Skeletal muscle cell (primary cell): ENCODE measurements around the gene HABP4.

ENCODE experiments used
- DNase-seq: peaks from one replicate; pipeline ENCODE4 v3.0.0-alpha.2; 2010; ENCODE audit warnings: low read depth
- H3K4me3 ChIP-seq: 2 replicates; pipeline ENCODE4 v1.5.1; 2011; ENCODE audit warnings: low read depth, mild to moderate bottlenecking, control low read depth, low read length, moderate library complexity

Gene HABP4

DNA sequence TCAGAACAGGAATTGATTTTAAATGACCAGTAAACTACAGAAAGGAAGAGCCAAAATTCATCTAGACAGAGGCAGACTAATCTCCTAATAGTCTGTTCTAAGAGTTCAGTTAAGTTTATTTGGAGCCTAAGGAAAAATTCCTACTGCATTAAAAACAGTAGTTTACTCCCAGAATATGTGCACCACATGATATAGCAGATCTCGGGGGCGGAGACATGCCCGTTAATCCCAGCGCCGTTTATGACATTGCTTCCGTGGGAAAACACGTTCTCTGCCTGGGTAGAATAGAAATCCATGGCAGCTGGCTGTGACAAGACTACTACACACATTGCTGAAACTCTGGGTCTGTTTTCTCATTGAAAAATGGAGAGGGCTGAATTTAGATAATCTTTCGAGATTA, 11.4 kb downstream of the HABP4 start:
- DNase-seq: no peak
- no peak overlapping the region for H3K4me3 ChIP-seq

DNA sequence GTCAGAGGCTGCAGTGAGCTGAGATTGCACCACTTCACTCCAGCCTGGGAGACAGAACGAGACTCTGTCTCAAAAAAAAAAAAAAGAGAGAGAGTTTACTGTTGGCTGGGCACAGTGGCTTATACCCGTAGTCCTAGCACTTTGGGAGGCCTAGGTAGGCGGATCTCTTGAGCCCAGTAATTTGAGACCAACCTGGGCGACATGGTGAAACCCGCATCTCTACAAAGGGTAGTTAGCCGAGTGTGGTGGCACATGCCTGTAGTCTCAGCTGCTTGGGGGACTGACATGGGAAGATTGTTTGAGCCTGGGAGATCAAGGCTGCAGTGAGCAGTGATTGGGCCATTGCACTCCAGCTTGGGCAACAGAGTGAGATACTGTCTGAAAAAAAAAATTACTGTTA, 12.6 kb downstream of the HABP4 start:
- no peak overlapping the region for H3K4me3 ChIP-seq
- no peak for DNase-seq

DNA sequence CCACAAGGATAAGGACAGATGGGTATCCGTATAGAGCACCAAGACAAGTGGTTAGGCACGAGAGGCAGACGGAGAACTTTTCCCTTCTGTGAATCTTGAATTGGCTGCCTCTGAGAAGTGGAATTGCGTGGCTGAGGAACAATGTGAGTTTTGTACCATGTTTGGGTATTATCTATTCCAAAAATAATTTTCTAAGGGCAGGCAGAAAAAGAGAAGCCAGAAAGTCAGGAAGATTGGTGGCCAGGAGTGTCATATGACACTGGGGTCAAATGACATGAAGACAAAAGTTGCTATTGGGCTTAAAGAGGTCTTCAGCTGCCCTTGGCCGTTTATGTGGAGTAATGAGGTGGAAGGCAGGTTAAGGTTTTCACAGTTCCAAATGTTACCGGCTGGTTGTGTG, 14.5 kb downstream of the HABP4 start:
- no peak overlapping the region for H3K4me3 ChIP-seq
- no peak for DNase-seq

DNA sequence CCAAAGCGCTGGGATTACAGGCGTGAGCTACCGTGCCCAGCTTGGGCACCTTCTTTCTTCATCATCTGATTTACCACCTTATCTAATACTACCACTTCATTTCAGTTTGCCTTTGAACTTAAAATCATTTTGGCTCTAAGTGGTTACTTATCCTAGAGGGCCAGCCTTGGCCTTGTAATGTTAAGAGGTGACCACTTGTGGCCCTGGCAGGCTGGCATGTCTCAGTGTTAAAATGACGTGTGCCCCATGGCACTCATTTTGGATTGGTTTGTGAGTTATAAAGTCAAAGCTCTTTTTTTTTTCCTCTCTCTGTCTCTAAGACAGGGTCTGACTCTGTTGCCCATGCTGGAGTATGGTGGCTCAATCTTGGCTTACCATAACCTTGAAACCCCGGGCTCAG, 17.8 kb downstream of the HABP4 start:
- H3K4me3 ChIP-seq: no peak overlapping the region
- no peak for DNase-seq

DNA sequence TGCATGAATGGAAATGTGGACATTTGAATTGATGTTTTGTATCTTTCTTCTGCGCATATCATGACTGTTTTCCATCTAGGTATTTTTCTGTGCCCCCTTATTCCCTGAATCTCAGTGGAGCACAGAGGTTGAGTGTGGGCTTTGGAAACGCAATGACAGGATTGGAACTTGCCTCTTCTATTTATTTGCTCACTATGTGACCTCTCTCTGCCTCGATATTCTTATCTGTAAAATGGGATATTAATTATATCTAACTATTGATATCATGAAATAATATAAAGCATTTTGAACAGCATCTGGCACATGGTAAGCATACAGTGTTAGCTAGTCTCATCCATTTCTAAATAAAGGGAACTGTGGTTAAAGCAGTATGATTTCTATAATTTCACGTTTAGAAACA, 26.0 kb downstream of the HABP4 start:
- no peak for DNase-seq
- no peak overlapping the region for H3K4me3 ChIP-seq

DNA sequence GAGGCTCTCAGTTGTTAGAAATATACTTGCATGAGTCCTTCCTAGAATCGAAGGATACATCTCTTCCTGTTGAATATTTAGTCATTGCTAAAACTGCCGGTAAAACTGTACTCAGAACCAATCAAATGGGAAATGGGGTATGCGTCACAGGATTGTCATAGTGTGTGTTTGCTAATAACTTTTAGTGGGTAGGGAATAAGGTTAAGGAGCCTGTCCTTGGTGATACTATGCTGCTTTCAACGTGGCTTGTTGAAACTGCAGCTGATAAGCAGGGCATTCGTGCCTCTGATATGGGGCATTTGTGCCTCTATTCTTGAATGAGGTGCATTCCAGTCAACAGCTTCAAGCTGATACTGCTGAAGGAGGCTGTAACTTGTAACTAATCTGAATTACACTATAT, 26.6 kb downstream of the HABP4 start:
- no peak for DNase-seq
- no peak overlapping the region for H3K4me3 ChIP-seq

DNA sequence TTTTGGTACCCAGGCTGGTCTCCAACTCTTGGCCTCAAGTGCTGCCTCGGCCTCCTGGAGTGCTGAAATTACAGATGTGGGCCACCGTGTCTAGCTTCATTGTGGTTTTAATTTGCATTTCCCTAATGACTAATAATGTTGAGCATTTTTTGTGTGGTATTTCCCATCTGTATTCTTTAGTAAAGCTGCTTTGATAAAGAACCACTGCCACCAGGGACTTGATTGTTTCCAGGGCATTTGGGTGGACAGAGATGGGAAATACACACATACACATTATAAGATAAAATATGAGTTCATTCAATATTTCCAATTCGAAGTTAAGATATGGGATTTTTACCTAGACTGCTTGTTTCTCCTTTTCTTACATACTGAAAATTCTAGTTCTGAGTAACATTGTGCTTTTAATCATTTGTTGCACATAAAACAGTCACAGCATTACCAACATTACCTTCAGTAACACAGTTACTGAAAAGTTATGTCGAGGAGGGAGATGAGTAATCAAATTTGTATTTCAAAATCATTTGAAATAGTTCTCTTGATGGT, 28.9 kb downstream of the HABP4 start:
- DNase-seq: no peak
- H3K4me3 ChIP-seq: no peak overlapping the region

DNA sequence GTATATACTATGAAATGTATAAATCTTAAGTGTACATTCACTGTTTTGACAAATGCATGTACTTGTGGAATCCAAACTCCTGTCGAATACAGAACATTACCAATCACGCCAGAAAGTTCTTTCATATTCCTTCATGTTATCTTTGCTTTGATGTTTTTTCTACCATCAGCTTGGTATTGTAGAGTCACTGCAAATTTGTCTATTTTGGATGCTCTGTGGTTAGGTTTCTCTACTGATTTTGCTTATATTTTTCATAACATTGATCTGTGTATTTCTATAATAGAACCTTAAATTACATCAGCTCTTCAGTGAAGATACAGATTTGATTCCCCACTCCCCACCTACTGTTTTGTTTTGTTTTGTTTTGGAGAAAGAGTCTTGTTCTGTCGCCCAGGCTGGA, 30.8 kb downstream of the HABP4 start:
- no peak for DNase-seq
- no peak overlapping the region for H3K4me3 ChIP-seq

DNA sequence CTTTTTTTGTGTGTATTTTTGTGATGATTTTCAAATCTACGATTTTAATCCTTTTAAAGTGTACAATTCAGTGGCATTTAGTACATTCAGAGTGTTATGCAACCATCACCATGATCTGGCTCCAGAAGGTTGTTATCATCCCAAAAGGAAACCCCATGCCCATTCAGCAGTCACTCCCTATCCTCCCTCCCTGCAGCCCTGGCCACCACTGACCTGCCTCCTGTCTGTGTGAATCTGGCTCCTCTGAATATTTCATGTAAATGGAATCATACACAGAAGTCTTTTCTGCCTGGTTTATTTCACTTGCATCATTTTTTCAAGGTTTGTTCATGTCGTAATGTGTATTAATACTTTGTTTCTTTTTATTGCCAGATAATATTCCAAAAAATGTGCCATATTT, 32.5 kb downstream of the HABP4 start:
- no peak for DNase-seq
- H3K4me3 ChIP-seq: no peak overlapping the region

DNA sequence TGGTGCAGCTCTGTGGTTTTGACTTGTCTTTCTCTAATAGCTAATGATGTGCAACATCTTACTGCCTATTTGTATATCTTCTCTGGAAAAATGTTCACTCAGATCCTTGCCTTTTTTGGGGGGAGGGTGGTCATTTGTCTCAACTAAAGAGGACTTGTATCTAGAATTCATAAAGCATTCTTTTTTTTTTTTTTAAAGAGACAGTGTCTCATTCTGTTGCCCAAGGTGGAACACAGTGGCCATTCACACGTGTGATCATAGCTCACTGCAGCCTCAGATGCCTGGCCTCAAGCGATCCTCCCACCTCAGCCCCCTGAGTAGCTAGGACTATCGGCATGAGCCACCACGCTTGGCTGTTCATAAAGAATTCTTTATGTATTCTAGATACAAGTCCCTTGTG, 33.2 kb downstream of the HABP4 start:
- no peak overlapping the region for H3K4me3 ChIP-seq
- DNase-seq: no peak

DNA sequence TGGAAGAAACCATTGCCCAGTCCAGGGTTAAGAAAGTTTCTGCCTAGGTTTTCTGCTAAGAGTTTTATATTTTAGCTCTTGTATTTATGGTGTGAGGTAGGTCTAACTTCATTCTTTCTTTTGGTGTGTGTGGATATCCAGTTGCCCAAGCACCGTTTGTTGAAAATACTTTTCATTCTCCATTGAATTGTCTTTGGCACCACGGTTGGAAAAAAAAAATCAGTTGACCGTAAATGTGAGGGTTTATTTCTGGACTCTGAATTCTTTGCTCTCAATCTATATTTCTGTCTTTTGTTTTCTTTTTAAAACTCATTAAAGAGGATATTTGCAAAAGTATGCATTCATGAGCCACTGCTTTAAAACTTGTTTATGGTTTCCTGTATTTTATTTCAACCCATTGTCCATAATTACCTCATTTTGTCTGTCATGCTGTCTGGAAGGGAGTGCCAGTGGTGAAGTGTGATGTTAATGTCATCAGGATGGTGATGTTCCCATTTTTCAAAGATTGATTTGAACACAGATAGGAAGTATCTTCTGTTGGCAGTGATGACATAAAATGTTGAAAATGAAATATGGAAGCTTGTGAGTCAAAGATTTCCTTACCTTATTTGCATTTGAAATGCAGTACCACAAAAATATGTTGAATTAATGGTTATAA, 33.9 kb downstream of the HABP4 start:
- DNase-seq: no peak
- H3K4me3 ChIP-seq: no peak overlapping the region

DNA sequence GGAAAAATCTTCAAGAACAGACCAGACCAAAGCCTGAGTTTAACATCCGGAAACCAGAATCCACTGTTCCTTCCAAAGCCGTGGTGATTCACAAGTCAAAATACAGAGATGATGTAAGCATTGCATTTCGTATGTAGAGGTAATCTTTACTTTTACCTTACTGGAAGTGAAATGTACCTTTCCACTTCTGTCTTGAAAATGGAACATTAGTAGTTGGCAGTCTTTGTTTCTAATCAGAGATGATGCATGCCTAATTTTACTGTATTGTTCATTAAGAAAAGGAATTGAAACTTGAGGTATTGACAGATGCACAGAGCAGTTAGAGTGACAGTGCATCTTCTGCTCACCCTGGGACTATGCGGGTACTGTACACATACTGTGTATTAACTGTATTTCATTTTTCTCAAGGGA, 34.6 kb downstream of the HABP4 start:
- no peak for DNase-seq
- H3K4me3 ChIP-seq: no peak overlapping the region

DNA sequence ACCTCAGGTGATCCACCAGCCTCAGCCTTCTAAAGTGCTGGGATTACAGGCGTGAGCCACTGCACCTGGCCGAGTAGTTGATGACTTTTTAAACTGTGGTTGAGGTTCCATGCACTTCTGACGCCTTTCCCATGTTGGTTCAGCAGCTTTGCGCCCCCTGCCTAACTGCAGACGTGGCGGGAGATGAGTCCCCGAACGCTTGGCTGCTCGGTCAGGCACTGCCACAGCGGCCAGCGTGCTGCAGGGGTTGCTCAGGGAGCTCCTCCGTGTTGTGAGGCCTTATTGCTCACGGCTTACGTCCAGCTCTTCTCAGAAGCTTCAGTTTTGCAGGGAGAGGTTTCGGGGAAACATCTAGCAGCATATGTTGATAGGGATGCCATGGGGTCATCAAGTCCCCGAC, 35.3 kb downstream of the HABP4 start:
- no peak overlapping the region for H3K4me3 ChIP-seq
- DNase-seq: no peak

DNA sequence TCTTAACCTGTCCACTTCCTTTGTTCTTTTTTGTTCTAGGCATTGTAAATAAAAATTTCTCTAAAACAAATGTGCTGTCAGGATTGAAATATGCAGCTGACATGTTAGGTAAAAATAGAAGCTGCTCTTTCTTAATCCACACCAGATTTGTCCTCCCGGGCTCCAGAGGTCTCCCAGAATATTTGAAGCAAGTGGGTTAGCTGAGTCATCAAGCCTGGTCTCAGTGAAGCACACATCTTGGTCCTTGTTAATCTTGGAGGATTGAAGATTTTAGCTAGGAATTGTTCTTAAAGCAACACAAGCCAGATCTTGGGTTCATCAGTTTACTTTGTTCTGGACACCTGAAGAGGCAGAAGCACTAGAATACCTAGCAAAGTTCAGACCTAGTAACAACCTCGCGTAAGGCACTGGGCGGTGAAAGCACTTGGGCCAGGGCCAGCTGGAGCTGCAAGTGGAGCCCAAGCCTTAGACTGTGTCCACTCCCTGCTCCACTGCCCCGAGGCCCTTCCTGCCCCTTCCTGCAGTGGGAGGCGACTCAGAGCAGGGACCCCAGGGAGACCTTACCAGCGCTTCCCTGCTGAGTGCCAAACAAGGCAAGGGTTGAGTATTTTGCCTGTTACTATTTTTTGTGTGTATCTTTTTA, 36.5 kb downstream of the HABP4 start:
- no peak overlapping the region for H3K4me3 ChIP-seq
- peak; percentile 56 for DNase-seq

DNA sequence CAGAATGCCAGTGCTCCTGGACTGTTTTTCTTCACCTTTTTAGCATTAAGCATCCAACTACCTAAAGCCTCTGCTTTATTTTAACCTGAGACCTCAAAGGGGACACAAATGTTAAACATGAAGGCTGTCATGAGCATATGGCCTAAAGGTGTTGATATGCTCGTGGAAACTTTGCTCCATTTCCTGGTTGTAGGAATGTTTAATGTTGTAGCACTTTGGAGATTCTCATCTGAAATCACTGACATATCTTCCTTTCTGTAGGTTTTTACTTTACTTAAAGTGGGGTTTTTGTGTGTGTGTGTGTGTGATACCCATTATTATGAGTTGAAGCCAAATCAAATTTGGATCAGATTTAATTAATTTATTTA, 37.0 kb downstream of the HABP4 start:
- no peak overlapping the region for H3K4me3 ChIP-seq
- DNase-seq: no peak

DNA sequence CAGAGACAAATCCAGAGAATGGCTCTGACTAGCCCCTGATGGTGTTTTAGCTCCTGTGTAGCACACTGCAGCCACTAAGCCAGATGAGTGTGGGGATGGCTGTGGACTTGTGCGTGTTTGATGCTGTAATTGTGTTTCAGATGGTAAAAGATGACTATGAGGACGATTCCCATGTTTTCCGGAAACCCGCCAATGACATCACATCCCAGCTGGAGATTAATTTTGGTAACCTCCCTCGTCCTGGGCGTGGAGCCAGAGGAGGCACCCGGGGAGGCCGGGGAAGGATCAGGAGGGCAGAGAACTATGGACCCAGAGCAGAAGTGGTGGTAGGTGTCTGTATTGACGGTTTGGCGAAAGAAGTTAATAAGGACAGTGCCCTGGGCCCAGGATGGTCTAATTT, 38.0 kb downstream of the HABP4 start:
- no peak for DNase-seq
- no peak overlapping the region for H3K4me3 ChIP-seq

DNA sequence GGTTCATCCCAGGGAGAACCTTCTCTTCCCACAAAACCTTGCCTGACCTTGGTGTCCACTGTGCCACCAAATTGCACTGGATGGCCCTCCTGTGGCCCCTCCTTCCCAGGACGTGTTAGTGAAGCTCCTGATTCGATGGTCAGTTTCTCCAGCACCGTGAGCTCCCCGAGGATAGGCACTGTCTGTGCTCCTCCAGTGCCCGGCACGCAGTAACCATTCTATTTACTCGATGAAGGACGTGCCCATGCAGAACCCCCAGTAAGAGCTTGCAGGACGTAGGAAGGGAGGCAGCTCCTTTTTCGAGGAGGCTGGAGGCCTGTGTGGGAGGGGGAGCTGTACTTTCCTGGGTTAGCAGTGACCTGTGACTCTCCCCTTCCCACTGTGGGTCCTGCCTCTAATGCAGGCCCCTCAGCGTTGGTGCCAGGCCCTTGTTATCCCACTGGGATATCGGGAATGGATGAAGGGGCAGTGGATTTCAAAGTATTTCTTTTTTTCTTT, 39.6 kb downstream of the HABP4 start:
- no peak for DNase-seq
- H3K4me3 ChIP-seq: no peak overlapping the region

DNA sequence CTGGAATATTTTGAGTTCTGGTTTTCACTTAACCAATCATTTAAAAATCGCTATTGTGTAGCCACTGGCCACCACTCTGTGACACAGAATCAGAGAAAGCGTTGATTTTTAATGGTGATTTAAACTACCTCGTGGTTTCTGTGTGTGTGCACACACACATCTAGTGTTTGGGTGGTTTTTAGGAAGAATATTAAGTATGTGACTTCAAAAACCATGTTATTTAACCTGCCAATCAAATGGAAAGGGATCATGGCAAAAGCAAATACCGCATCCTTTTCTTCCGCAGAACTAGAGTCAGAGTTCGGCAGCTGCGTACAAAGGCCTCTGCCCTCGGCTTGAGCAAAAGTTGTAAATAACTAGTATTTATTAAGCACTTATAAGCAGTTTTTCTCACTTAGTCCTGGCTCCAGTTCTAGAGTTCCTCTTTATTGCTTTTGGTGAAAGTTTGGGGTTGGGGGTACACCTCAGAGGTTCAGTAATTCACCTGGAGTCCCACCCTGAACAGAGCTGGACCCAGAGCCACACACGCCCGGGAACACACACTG, 40.6 kb downstream of the HABP4 start:
- H3K4me3 ChIP-seq: no peak overlapping the region
- DNase-seq: no peak

DNA sequence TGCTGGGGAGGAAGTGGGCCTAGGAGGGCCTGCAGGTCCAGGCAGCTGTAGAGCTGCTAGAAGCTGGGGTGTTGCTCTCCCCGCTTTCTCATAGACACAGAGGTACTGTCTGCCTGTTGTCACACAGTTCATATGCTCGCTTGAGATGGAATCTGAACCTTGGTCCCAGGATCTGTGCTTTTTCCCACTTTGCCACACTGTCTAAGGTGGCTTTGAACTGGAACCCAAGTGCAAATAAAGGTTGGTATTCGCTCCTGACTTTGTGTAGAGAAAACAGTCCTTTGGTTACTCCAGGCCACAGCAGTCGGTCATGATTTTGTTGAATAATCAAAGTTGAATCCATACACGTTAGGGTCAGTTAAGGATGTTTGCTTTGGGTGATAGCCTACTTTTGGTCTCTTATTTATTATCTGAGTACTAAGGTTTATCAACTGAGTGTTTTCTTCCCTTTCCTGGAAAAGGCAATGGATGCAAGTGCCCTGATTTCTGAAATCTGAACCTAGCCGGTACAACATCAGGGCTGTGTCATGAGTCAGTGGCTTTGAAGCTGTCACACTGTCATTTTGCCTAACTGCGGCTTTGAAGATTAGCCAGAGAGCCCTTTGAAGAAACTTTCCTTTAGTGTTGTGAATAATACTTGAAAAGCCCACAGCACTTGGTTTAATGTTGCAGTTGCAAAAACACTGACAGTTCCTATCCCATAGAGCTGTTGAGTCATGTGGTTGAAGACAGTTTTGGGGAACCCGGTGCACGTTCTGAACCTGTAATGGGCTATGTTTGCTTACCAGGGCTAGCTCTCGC, 41.3 kb downstream of the HABP4 start:
- H3K4me3 ChIP-seq: no peak overlapping the region
- no peak for DNase-seq

DNA sequence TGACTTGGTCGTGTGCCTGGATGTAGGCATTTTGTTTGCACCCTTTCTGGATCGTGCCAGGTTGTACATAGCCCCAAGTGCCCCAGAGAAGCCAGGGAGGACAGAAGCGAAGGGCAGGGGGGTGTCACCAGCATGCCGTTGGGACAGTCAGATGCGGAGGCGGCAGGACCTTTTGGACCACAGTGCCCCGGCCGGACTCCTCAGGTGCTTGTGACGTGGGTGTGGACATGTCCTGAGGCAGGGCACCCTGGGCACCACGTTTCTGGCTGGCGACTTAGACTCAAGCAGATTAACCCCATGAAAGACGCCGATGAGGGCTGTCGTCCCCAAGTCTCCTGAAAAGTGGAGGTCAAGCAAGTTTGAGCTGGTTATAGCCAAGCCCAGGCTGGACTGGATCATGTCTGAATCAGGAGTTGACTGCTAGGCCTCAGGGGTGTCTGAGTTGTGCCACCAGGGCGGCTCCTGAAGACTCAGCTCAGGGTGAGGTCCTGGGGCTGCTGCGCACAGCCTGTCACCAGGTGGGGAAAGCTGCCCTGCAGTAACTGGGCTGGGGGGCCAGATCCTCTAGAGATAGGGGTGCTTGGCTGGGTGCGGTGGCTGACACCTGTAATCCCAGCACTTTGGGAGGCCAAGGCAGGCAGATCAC, 42.0 kb downstream of the HABP4 start:
- no peak for DNase-seq
- no peak overlapping the region for H3K4me3 ChIP-seq
